Parathyroid adenoma (tissue), 2 donors: ENCODE measurements around the gene AIFM2.
"Not testable (repeated sequence)": the region's sequence is repeated elsewhere in the genome, so short reads cannot be mapped to it uniquely, and the experiment has no call there.

Source experiments
- H2AFZ ChIP-seq: fragments of 300-600 bp; sonication (generic); one replicate; pipeline ENCODE4 v1.7.0; 2017; ENCODE audit warnings: antibody characterized with exemption, mild to moderate bottlenecking
- H3K27ac ChIP-seq: fragments of 300-600 bp; sonication (generic); one replicate; pipeline ENCODE4 v1.7.0; 2017
- H3K27me3 ChIP-seq: fragments of 300-600 bp; sonication (generic); one replicate; pipeline ENCODE4 v1.7.0; 2017; ENCODE audit warnings: low read length; ENCODE audit not compliant: control insufficient read depth, insufficient read depth
- H3K36me3 ChIP-seq: fragments of 300-600 bp; sonication (generic); one replicate; pipeline ENCODE4 v1.7.0; 2017; ENCODE audit warnings: low read length; ENCODE audit not compliant: control insufficient read depth, insufficient read depth
- H3K4me1 ChIP-seq: fragments of 300-600 bp; sonication (generic); one replicate; pipeline ENCODE4 v1.7.0; 2017; ENCODE audit warnings: control low read depth
- H3K4me2 ChIP-seq: fragments of 300-600 bp; sonication (generic); one replicate; pipeline ENCODE4 v1.7.0; 2017; ENCODE audit warnings: low read length
- H3K4me3 ChIP-seq: fragments of 300-600 bp; sonication (generic); one replicate; pipeline ENCODE4 v1.7.0; 2017; ENCODE audit warnings: low read depth, low read length
- H3K79me2 ChIP-seq: fragments of 300-600 bp; sonication (generic); one replicate; pipeline ENCODE4 v1.7.0; 2017; ENCODE audit warnings: control low read depth
- H3K9ac ChIP-seq: fragments of 300-600 bp; sonication (generic); one replicate; pipeline ENCODE4 v1.7.0; 2017; ENCODE audit warnings: mild to moderate bottlenecking
- H3K9me3 ChIP-seq: fragments of 300-600 bp; sonication (generic); one replicate; pipeline ENCODE4 v1.7.0; 2017; ENCODE audit warnings: low read length; ENCODE audit not compliant: control insufficient read depth
- CTCF ChIP-seq: fragments of 300-600 bp; sonication (generic); IDR thresholded peaks from one replicate; pipeline ENCODE4 v1.7.0; 2017; ENCODE audit warnings: antibody characterized with exemption, mild to moderate bottlenecking
- donor health status: primary hyperparathyroidism.

AIFM2 gene

GRCh38 chr10:70111496-70111895 is 21.1 kb downstream of the AIFM2 start:
- H3K4me3 ChIP-seq: no peak overlapping the region
- H3K4me1 ChIP-seq: no peaks in the 10 kb centered on the region
- H3K36me3 ChIP-seq: no peaks in the 10 kb centered on the region
- no peak overlapping the region for H3K9ac ChIP-seq
- no peak overlapping the region for H3K27ac ChIP-seq
- H3K9me3 ChIP-seq: no peaks in the 10 kb centered on the region
- no peaks in the 10 kb centered on the region for H3K79me2 ChIP-seq
- no peak for TF ChIP-seq CTCF
- H2AFZ ChIP-seq: no peak overlapping the region
- H3K4me2 ChIP-seq: no peak overlapping the region
- no peaks in the 10 kb centered on the region for H3K27me3 ChIP-seq

- no peak for TF ChIP-seq CTCF
- Histone ChIP-seq H3K27me3 (no peaks in the 10 kb centered on the region), H3K36me3 (no peaks in the 10 kb centered on the region), H3K79me2 (no peaks in the 10 kb centered on the region), H3K9ac (no peak overlapping the region), H3K4me1 (no peaks in the 10 kb centered on the region), H2AFZ (no peak overlapping the region), H3K27ac (no peak overlapping the region), H3K9me3 (no peaks in the 10 kb centered on the region), H3K4me2 (no peak overlapping the region), H3K4me3 (no peak overlapping the region)
Measured at GRCh38 chr10:70109064-70109729, 23.4 kb downstream of the AIFM2 start.

GRCh38 chr10:70106958-70107791 is 25.4 kb downstream of the AIFM2 start:
- Histone ChIP-seq H3K4me1 (no peaks in the 10 kb centered on the region), H3K36me3 (no peaks in the 10 kb centered on the region), H2AFZ (no peak overlapping the region), H3K9me3 (no peaks in the 10 kb centered on the region), H3K27ac (no peak overlapping the region), H3K4me3 (no peak overlapping the region), H3K9ac (no peak overlapping the region), H3K4me2 (no peak overlapping the region), H3K27me3 (no peaks in the 10 kb centered on the region), H3K79me2 (no peaks in the 10 kb centered on the region)
- no peak for TF ChIP-seq CTCF

- no peak overlapping the region for H3K27ac ChIP-seq
- no peak overlapping the region for H3K9ac ChIP-seq
- no peaks in the 10 kb centered on the region for H3K36me3 ChIP-seq
- no peaks in the 10 kb centered on the region for H3K79me2 ChIP-seq
- no peaks in the 10 kb centered on the region for H3K9me3 ChIP-seq
- H3K4me3 ChIP-seq: no peak overlapping the region
- H2AFZ ChIP-seq: no peak overlapping the region
- no peaks in the 10 kb centered on the region for H3K4me1 ChIP-seq
- no peak overlapping the region for H3K4me2 ChIP-seq
- H3K27me3 ChIP-seq: no peaks in the 10 kb centered on the region
- TF ChIP-seq CTCF: no peak
Measured at GRCh38 chr10:70101668-70102067, 31.0 kb downstream of the AIFM2 start.

- H3K9me3 ChIP-seq, H2AFZ ChIP-seq, H3K9ac ChIP-seq, H3K27ac ChIP-seq, H3K4me1 ChIP-seq, H3K79me2 ChIP-seq, H3K36me3 ChIP-seq, H3K4me2 ChIP-seq, H3K27me3 ChIP-seq, H3K4me3 ChIP-seq: not testable (repeated sequence)
Measured at GRCh38 chr10:70101068-70101562, 31.5 kb downstream of the AIFM2 start.
